NCI-H2227 treated with DMSO at 0.1 percent for 48 hours (cell line): ENCODE results near the gene MYOCD.

ENCODE experiments used
- DNase-seq: peaks from one replicate; lab custom pipeline; 2025; lab: John Stamatoyannopoulos, UW

MYOCD gene

GRCh38 chr17:12712941-12713340 lies 47.3 kb downstream of the MYOCD start:
- DNase-seq: no peak

GRCh38 chr17:12719948-12720347 lies 54.3 kb downstream of the MYOCD start:
- no peak for DNase-seq

GRCh38 chr17:12721581-12721980 lies 55.9 kb downstream of the MYOCD start:
- no peak for DNase-seq

- DNase-seq: no peak
These were observed 56.6 kb downstream of the MYOCD start for GRCh38 chr17:12722282-12722681.

GRCh38 chr17:12726131-12726530 lies 60.4 kb downstream of the MYOCD start:
- DNase-seq: no peak

GRCh38 chr17:12727076-12727760 lies 61.5 kb downstream of the MYOCD start:
- no peak for DNase-seq

- no peak for DNase-seq
These were observed 62.2 kb downstream of the MYOCD start for GRCh38 chr17:12727881-12728280.

GRCh38 chr17:12729086-12729485 lies 63.4 kb downstream of the MYOCD start:
- no peak for DNase-seq

GRCh38 chr17:12730421-12730820 lies 64.7 kb downstream of the MYOCD start:
- DNase-seq: no peak

GRCh38 chr17:12730931-12731521 lies 65.3 kb downstream of the MYOCD start:
- DNase-seq: no peak

GRCh38 chr17:12731839-12732238 lies 66.1 kb downstream of the MYOCD start:
- no peak for DNase-seq

- DNase-seq: no peak
These were observed 66.7 kb downstream of the MYOCD start for GRCh38 chr17:12732366-12732765.

GRCh38 chr17:12734926-12735325 lies 69.2 kb downstream of the MYOCD start:
- no peak for DNase-seq

- no peak for DNase-seq
These were observed 69.8 kb downstream of the MYOCD start for GRCh38 chr17:12735517-12735916.

- no peak for DNase-seq
These were observed 70.8 kb downstream of the MYOCD start for GRCh38 chr17:12736526-12736925.

GRCh38 chr17:12737740-12738469 lies 72.2 kb downstream of the MYOCD start:
- no peak for DNase-seq

GRCh38 chr17:12738624-12739023 lies 72.9 kb downstream of the MYOCD start:
- no peak for DNase-seq

- no peak for DNase-seq
These were observed 73.8 kb downstream of the MYOCD start for GRCh38 chr17:12739500-12739899.

- no peak for DNase-seq
These were observed 77.4 kb downstream of the MYOCD start for GRCh38 chr17:12743046-12743445.

GRCh38 chr17:12744298-12744697 lies 78.6 kb downstream of the MYOCD start:
- DNase-seq: no peak

- DNase-seq: no peak
These were observed 79.1 kb downstream of the MYOCD start for GRCh38 chr17:12744786-12745185.

- DNase-seq: no peak
These were observed 79.8 kb downstream of the MYOCD start for GRCh38 chr17:12745486-12745885.

- DNase-seq: no peak
These were observed 91.1 kb downstream of the MYOCD start for GRCh38 chr17:12756786-12757185.
